C4-2B (cell line): ENCODE measurements around the gene PTPRR.

Source experiments
- H3K27ac ChIP-seq: fragments of 450-650 bp; 2 replicates; pipeline ENCODE4 v1.5.1; 2017
- CTCF ChIP-seq: fragments of 450-650 bp; conservative IDR thresholded peaks from 2 replicates; pipeline ENCODE4 v1.5.1; 2017; ENCODE audit warnings: mild to moderate bottlenecking
- ZFX ChIP-seq: fragments of 450-650 bp; IDR thresholded peaks from 2 replicates; pipeline ENCODE4 v1.6.1; 2017

Gene PTPRR

GRCh38 chr12:70783455-70783854 is 137.1 kb downstream of the PTPRR start:
- H3K27ac ChIP-seq, result no peak overlapping the region
- TF ChIP-seq CTCF (no peak), ZFX (no peak)

GRCh38 chr12:70779250-70779649 is 141.3 kb downstream of the PTPRR start:
- TF ChIP-seq ZFX, result no peak
- TF ChIP-seq CTCF, result no peak
- H3K27ac ChIP-seq, result no peak overlapping the region

- TF ChIP-seq ZFX (no peak), CTCF (no peak)
- no peak overlapping the region for H3K27ac ChIP-seq
Measured at GRCh38 chr12:70774055-70774454, 146.5 kb downstream of the PTPRR start.

- H3K27ac ChIP-seq, result no peak overlapping the region
Measured at GRCh38 chr12:70772836-70773235, 147.7 kb downstream of the PTPRR start.

GRCh38 chr12:70771581-70771980 is 149.0 kb downstream of the PTPRR start:
- no peak overlapping the region for H3K27ac ChIP-seq
- TF ChIP-seq CTCF, result no peak
- TF ChIP-seq ZFX, result no peak

More at GRCh38 chr12:70772836-70773235, 147.7 kb downstream of the PTPRR start:
- TF ChIP-seq CTCF (no peak), ZFX (no peak)

GRCh38 chr12:70763666-70764065 is 156.9 kb downstream of the PTPRR start:
- TF ChIP-seq CTCF, result no peak
- TF ChIP-seq ZFX, result no peak
- H3K27ac ChIP-seq, result no peak overlapping the region

GRCh38 chr12:70762000-70762399 is 158.5 kb downstream of the PTPRR start:
- TF ChIP-seq CTCF (no peak), ZFX (no peak)
- H3K27ac ChIP-seq, result no peak overlapping the region
